ENCODE data around the gene FANCC.

The FANCC gene

DNA sequence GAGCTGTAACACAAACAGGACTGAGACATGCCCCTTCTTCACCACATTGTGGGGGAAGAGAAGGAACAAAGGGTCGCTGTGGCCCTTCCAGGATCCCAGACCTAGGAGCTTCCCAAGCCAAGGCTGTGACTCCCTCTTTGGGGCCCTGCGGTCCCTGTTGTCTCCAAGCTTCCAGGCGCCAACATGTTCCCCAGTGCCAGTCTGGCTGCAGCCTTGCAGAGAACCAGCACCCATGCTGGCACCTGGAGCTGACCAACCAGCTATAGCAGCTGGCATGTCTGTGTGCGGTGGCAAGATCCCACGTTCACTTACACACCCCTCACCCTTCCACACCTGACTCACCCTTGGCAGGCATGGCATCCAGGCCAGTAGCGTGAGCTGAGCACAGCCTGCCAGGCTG, 20.7 kb upstream of the FANCC start:
- H2AFZ ChIP-seq (ENCODE audit: low read depth, low read length) = no peak overlapping the region
- H3K4me3 ChIP-seq (ENCODE audit: low read depth in 1 of 2, low read length in 2 of 2) = no peak overlapping the region
- H3K9me3 ChIP-seq (ENCODE audit: insufficient read depth, low read length, severe bottlenecking) = peaks cover 20% of the 10 kb centered on the region
- no peaks in the 10 kb centered on the region for H3K36me3 ChIP-seq (ENCODE audit: insufficient read depth, low read length)
- H3K4me2 ChIP-seq (ENCODE audit: insufficient read depth, low read length) = no peak overlapping the region
- H3K79me2 ChIP-seq (ENCODE audit: insufficient read depth, low read length) = no peaks in the 10 kb centered on the region
- H3K27ac ChIP-seq (ENCODE audit: low read length) = no peak overlapping the region
- no peak for DNase-seq
- no peaks in the 10 kb centered on the region for H3K27me3 ChIP-seq (ENCODE audit: insufficient read depth, low read length, poor library complexity)
- no peak overlapping the region for H3K9ac ChIP-seq (ENCODE audit: low read depth, low read length)
- ATAC-seq (ENCODE audit: insufficient read depth, low read depth) = no peak
- TF ChIP-seq EZH2 (IDR thresholded peaks at IDR 0.05; ENCODE audit: borderline replicate concordance, low read depth, low read length, severe bottlenecking) (no peak), CTCF (IDR thresholded peaks at IDR 0.05; ENCODE audit: borderline replicate concordance, extremely low read depth, low read length, poor library complexity, severe bottlenecking) (no peak)
- H3K4me1 ChIP-seq (ENCODE audit: insufficient read depth, low read length) = peaks cover 1% of the 10 kb centered on the region; the same call in 1 of the 2 replicates
- peaks cover under 1% of the 10 kb centered on the region; the same call in 1 of the 2 replicates for H4K20me1 ChIP-seq (ENCODE audit: insufficient read depth, low read length)

DNA sequence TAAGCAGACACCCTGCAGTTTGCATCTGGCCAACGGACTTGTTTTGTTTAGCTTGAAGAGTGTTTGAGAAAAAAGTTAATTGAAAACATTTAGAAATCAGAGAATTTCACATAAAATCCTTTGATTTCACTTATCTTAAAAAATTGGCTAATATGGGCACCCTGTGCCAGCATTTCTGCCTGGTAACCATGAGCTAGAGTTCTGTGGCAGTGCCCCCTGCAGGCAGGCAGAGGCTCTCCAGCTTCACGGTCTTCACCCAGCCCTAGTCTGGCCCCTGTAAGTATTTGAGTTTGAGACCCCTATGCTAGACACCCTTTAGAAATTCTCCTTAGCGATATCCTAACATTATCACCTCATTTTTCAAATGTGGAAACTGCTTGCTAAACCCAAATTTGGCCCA, 18.8 kb upstream of the FANCC start:
- no peaks in the 10 kb centered on the region for H3K27me3 ChIP-seq (ENCODE audit: insufficient read depth, low read length, poor library complexity)
- ATAC-seq (ENCODE audit: insufficient read depth, low read depth) (no peak), DNase-seq (no peak)
- H3K79me2 ChIP-seq (ENCODE audit: insufficient read depth, low read length) = no peaks in the 10 kb centered on the region
- no peak overlapping the region for H3K4me2 ChIP-seq (ENCODE audit: insufficient read depth, low read length)
- H3K4me1 ChIP-seq (ENCODE audit: insufficient read depth, low read length) = no peaks in the 10 kb centered on the region
- H3K9me3 ChIP-seq (ENCODE audit: insufficient read depth, low read length, severe bottlenecking) = peaks cover 20% of the 10 kb centered on the region
- no peak overlapping the region for H3K27ac ChIP-seq (ENCODE audit: low read length)
- no peak overlapping the region for H3K4me3 ChIP-seq (ENCODE audit: low read depth in 1 of 2, low read length in 2 of 2)
- TF ChIP-seq CTCF (IDR thresholded peaks at IDR 0.05; ENCODE audit: borderline replicate concordance, extremely low read depth, low read length, poor library complexity, severe bottlenecking) = peak; percentile 39
- no peak for TF ChIP-seq EZH2 (IDR thresholded peaks at IDR 0.05; ENCODE audit: borderline replicate concordance, low read depth, low read length, severe bottlenecking)
- no peak overlapping the region for H3K9ac ChIP-seq (ENCODE audit: low read depth, low read length)
- no peaks in the 10 kb centered on the region for H4K20me1 ChIP-seq (ENCODE audit: insufficient read depth, low read length)
- no peak overlapping the region for H2AFZ ChIP-seq (ENCODE audit: low read depth, low read length)
- no peaks in the 10 kb centered on the region for H3K36me3 ChIP-seq (ENCODE audit: insufficient read depth, low read length)

- TF ChIP-seq CTCF (IDR thresholded peaks at IDR 0.05; ENCODE audit: borderline replicate concordance, extremely low read depth, low read length, poor library complexity, severe bottlenecking) = no peak
- TF ChIP-seq EZH2 (IDR thresholded peaks at IDR 0.05; ENCODE audit: borderline replicate concordance, low read depth, low read length, severe bottlenecking) = no peak
- Histone ChIP-seq H3K4me1 (ENCODE audit: insufficient read depth, low read length) (no peaks in the 10 kb centered on the region), H2AFZ (ENCODE audit: low read depth, low read length) (no peak overlapping the region), H3K36me3 (ENCODE audit: insufficient read depth, low read length) (no peaks in the 10 kb centered on the region), H3K4me3 (ENCODE audit: low read depth in 1 of 2, low read length in 2 of 2) (no peak overlapping the region), H3K4me2 (ENCODE audit: insufficient read depth, low read length) (no peak overlapping the region), H3K9me3 (ENCODE audit: insufficient read depth, low read length, severe bottlenecking) (peaks cover 18% of the 10 kb centered on the region), H3K27ac (ENCODE audit: low read length) (no peak overlapping the region), H3K27me3 (ENCODE audit: insufficient read depth, low read length, poor library complexity) (no peaks in the 10 kb centered on the region), H3K79me2 (ENCODE audit: insufficient read depth, low read length) (no peaks in the 10 kb centered on the region), H4K20me1 (ENCODE audit: insufficient read depth, low read length) (no peaks in the 10 kb centered on the region), H3K9ac (ENCODE audit: low read depth, low read length) (no peak overlapping the region)
- no peak for DNase-seq
- no peak for ATAC-seq (ENCODE audit: insufficient read depth, low read depth)
Observed at GRCh38 chr9:95333426-95333825, 15.9 kb upstream of the FANCC start.

GRCh38 chr9:95332860-95333259, 15.4 kb upstream of the FANCC start:
- Histone ChIP-seq H4K20me1 (ENCODE audit: insufficient read depth, low read length) (no peaks in the 10 kb centered on the region), H3K27ac (ENCODE audit: low read length) (no peak overlapping the region), H3K27me3 (ENCODE audit: insufficient read depth, low read length, poor library complexity) (no peaks in the 10 kb centered on the region), H3K4me2 (ENCODE audit: insufficient read depth, low read length) (no peak overlapping the region), H3K79me2 (ENCODE audit: insufficient read depth, low read length) (no peaks in the 10 kb centered on the region), H3K36me3 (ENCODE audit: insufficient read depth, low read length) (no peaks in the 10 kb centered on the region), H2AFZ (ENCODE audit: low read depth, low read length) (no peak overlapping the region), H3K9me3 (ENCODE audit: insufficient read depth, low read length, severe bottlenecking) (peaks cover 13% of the 10 kb centered on the region), H3K9ac (ENCODE audit: low read depth, low read length) (no peak overlapping the region), H3K4me1 (ENCODE audit: insufficient read depth, low read length) (no peaks in the 10 kb centered on the region), H3K4me3 (ENCODE audit: low read depth in 1 of 2, low read length in 2 of 2) (no peak overlapping the region)
- TF ChIP-seq EZH2 (IDR thresholded peaks at IDR 0.05; ENCODE audit: borderline replicate concordance, low read depth, low read length, severe bottlenecking) = no peak
- no peak for TF ChIP-seq CTCF (IDR thresholded peaks at IDR 0.05; ENCODE audit: borderline replicate concordance, extremely low read depth, low read length, poor library complexity, severe bottlenecking)
- DNase-seq = no peak
- no peak for ATAC-seq (ENCODE audit: insufficient read depth, low read depth)

Measured in DND-41 (cell line).